GM21447 (cell line): ENCODE data around the gene ANO6.
"Not testable (repeated sequence)": the region's sequence is repeated elsewhere in the genome, so short reads cannot be mapped to it uniquely, and the experiment has no call there.

ENCODE experiments used
- ATAC-seq: cut with Tn5 transposase; IDR thresholded peaks from one replicate; pipeline ENCODE4 v1.9.1; 2021; ENCODE audit not compliant: unreplicated experiment

ANO6 gene

GRCh38 chr12:45242180-45242579 lies 26.3 kb downstream of the ANO6 start:
- no peak for ATAC-seq

- no peak for ATAC-seq
Measured at GRCh38 chr12:45243963-45244362, 28.1 kb downstream of the ANO6 start.

- peak; percentile 96 for ATAC-seq
Measured at GRCh38 chr12:45244561-45245343, 28.9 kb downstream of the ANO6 start.

- no peak for ATAC-seq
Measured at GRCh38 chr12:45246236-45246635, 30.3 kb downstream of the ANO6 start.

- no peak for ATAC-seq
Measured at GRCh38 chr12:45247589-45247988, 31.7 kb downstream of the ANO6 start.

- ATAC-seq: no peak
Measured at GRCh38 chr12:45248095-45248494, 32.2 kb downstream of the ANO6 start.

GRCh38 chr12:45254254-45254653 lies 38.4 kb downstream of the ANO6 start:
- no peak for ATAC-seq

- no peak for ATAC-seq
Measured at GRCh38 chr12:45256721-45257120, 40.8 kb downstream of the ANO6 start.

GRCh38 chr12:45257185-45257930 lies 41.5 kb downstream of the ANO6 start:
- ATAC-seq: peak; percentile 87

- no peak for ATAC-seq
Measured at GRCh38 chr12:45259675-45260074, 43.8 kb downstream of the ANO6 start.

GRCh38 chr12:45260104-45260815 lies 44.4 kb downstream of the ANO6 start:
- ATAC-seq: no peak

GRCh38 chr12:45260854-45261253 lies 45.0 kb downstream of the ANO6 start:
- ATAC-seq: no peak

GRCh38 chr12:45262185-45262584 lies 46.3 kb downstream of the ANO6 start:
- not testable (repeated sequence) for ATAC-seq

- ATAC-seq: no peak
Measured at GRCh38 chr12:45263587-45263986, 47.7 kb downstream of the ANO6 start.

GRCh38 chr12:45268672-45269411 lies 52.9 kb downstream of the ANO6 start:
- ATAC-seq: peak; percentile 79

GRCh38 chr12:45269412-45269751 lies 53.5 kb downstream of the ANO6 start:
- ATAC-seq: no peak

GRCh38 chr12:45270951-45271350 lies 55.1 kb downstream of the ANO6 start:
- ATAC-seq: no peak

- ATAC-seq: no peak
Measured at GRCh38 chr12:45273717-45274271, 57.9 kb downstream of the ANO6 start.

GRCh38 chr12:45276154-45276755 lies 60.4 kb downstream of the ANO6 start:
- no peak for ATAC-seq

- no peak for ATAC-seq
Measured at GRCh38 chr12:45278447-45278846, 62.6 kb downstream of the ANO6 start.
